GM23338 (cell line): ENCODE measurements around the gene FAM117B. TPM values are rescaled to one million over a fixed set of nuclear protein-coding genes. Genes with fewer than 3 reads are reported as not detected.

Source experiments
- ATAC-seq: fragments of 200-7000 bp; cut with Tn5 transposase; 3 replicates; pipeline ENCODE4 v1.9.1; 2020
- DNase-seq: peaks from one replicate; pipeline ENCODE4 v3.0.0-alpha.2; 2015; ENCODE audit warnings: low spot score
- H2AFZ ChIP-seq: fragments of 200-600 bp; sonication (generic); 2 replicates; pipeline ENCODE4 v1.8.0; 2016; ENCODE audit warnings: antibody characterized with exemption, mild to moderate bottlenecking, moderate library complexity
- H3F3A ChIP-seq: fragments of 200-600 bp; sonication (generic); replicated peaks from 2 replicates; pipeline ENCODE4 v1.8.0; 2017; ENCODE audit warnings: antibody characterized with exemption, mixed run types, low read depth
- H3K27ac ChIP-seq: fragments of 200-600 bp; sonication (generic); 2 replicates; pipeline ENCODE4 v1.6.1; 2016; ENCODE audit warnings: low read depth
- H3K27me3 ChIP-seq: fragments of 200-600 bp; sonication (generic); 2 replicates; pipeline ENCODE4 v1.8.0; 2016; ENCODE audit warnings: mild to moderate bottlenecking, mixed run types, moderate library complexity; ENCODE audit not compliant: insufficient read depth
- H3K36me3 ChIP-seq: fragments of 200-600 bp; sonication (generic); 2 replicates; pipeline ENCODE4 v1.8.0; 2016; ENCODE audit warnings: mild to moderate bottlenecking; ENCODE audit not compliant: insufficient read depth
- H3K4me1 ChIP-seq: fragments of 200-600 bp; sonication (generic); 2 replicates; pipeline ENCODE4 v1.8.0; 2016; ENCODE audit warnings: mild to moderate bottlenecking, moderate library complexity; ENCODE audit not compliant: insufficient read depth
- H3K4me2 ChIP-seq: fragments of 200-600 bp; sonication (generic); 2 replicates; pipeline ENCODE4 v1.7.1; 2017; ENCODE audit warnings: mixed run types
- H3K4me3 ChIP-seq: fragments of 200-600 bp; sonication (generic); 2 replicates; pipeline ENCODE4 v1.6.1; 2016; ENCODE audit warnings: mixed run types
- H3K79me2 ChIP-seq: fragments of 200-600 bp; sonication (generic); replicated peaks from 2 replicates; pipeline ENCODE4 v1.8.0; 2017; ENCODE audit warnings: mild to moderate bottlenecking; ENCODE audit not compliant: insufficient read depth
- H3K9me2 ChIP-seq: fragments of 200-600 bp; sonication (generic); 2 replicates; pipeline ENCODE4 v1.8.0; 2017; ENCODE audit not compliant: insufficient read depth
- H4K20me1 ChIP-seq: fragments of 200-600 bp; sonication (generic); replicated peaks from 2 replicates; pipeline ENCODE4 v1.8.0; 2017; ENCODE audit warnings: mild to moderate bottlenecking; ENCODE audit not compliant: insufficient read depth
- H3K27ac Mint-ChIP-seq: 2 replicates; pipeline ENCODE4 v1.8.0; 2020; ENCODE audit warnings: inconsistent platforms, mild to moderate bottlenecking, moderate library complexity, mixed read lengths
- H3K27me3 Mint-ChIP-seq: 3 replicates; pipeline ENCODE4 v1.8.0; 2022; ENCODE audit warnings: low read depth, mild to moderate bottlenecking, moderate library complexity, mixed read lengths, inconsistent platforms; ENCODE audit not compliant: insufficient read depth, poor library complexity
- H3K36me3 Mint-ChIP-seq: 3 replicates; pipeline ENCODE4 v1.8.0; 2021; ENCODE audit warnings: low read depth, mild to moderate bottlenecking, inconsistent platforms, moderate library complexity, mixed read lengths
- H3K4me1 Mint-ChIP-seq: 3 replicates; pipeline ENCODE4 v1.8.0; 2020; ENCODE audit warnings: mild to moderate bottlenecking, inconsistent platforms, mixed read lengths
- H3K4me3 Mint-ChIP-seq: 3 replicates; pipeline ENCODE4 v1.8.0; 2021; ENCODE audit warnings: moderate library complexity, mild to moderate bottlenecking, inconsistent platforms, mixed read lengths
- H3K9me3 Mint-ChIP-seq: 3 replicates; pipeline ENCODE4 v1.8.0; 2020; ENCODE audit warnings: moderate library complexity, mild to moderate bottlenecking, inconsistent platforms, mixed read lengths
- CREB1 ChIP-seq: fragments of 250-450 bp; sonication (Bioruptor Pico); IDR thresholded peaks from 2 replicates; pipeline ENCODE4 v1.5.0; 2020; ENCODE audit warnings: low read depth, mild to moderate bottlenecking, moderate library complexity
- EZH2 ChIP-seq: fragments of 200-600 bp; sonication (generic); IDR thresholded peaks from one replicate; pipeline ENCODE4 v1.8.0; 2017; ENCODE audit warnings: antibody characterized with exemption, mild to moderate bottlenecking, low read depth; ENCODE audit not compliant: unreplicated experiment
- EZH2phosphoT487 ChIP-seq: fragments of 200-600 bp; sonication (generic); IDR thresholded peaks from one replicate; pipeline ENCODE4 v1.8.1; 2018; ENCODE audit warnings: antibody characterized with exemption; ENCODE audit not compliant: unreplicated experiment
- NANOG ChIP-seq: IDR thresholded peaks from 2 replicates; pipeline ENCODE4 v1.6.1; 2016; ENCODE audit warnings: antibody characterized with exemption, borderline replicate concordance
- POLR2AphosphoS5 ChIP-seq: IDR thresholded peaks from 2 replicates; pipeline ENCODE4 v1.6.1; 2016; ENCODE audit warnings: antibody characterized with exemption, low read depth
- ZNF331 ChIP-seq: fragments of 250-450 bp; sonication (Bioruptor Pico); IDR thresholded peaks from 2 replicates; pipeline ENCODE4 v1.5.0; 2020; ENCODE audit warnings: low read depth, mild to moderate bottlenecking, moderate library complexity
- polyA plus RNA-seq: library from polyadenylated mRNA; unstranded; fragments of >200 nt; fragmentation: Nextera tagmentation; extraction: Ambion mirVana; gene quantifications from 2 replicates; pipeline ENCODE4 v1.2.1, GENCODE V29; 2016
- total RNA-seq: library from RNA; depleted of rRNA; stranded (reverse); fragments of >200 nt; shearing (Covaris generic); gene quantifications from 2 replicates; pipeline ENCODE4 v1.2.3, GENCODE V29; 2014
- TF ChIP-seq, protein P1 (sequence below): IDR thresholded peaks from one replicate; pipeline ENCODE4 v1.6.1; 2018; ENCODE audit warnings: antibody characterized with exemption; ENCODE audit not compliant: unreplicated experiment
- TF ChIP-seq, protein P2 (sequence below): fragments of 250-450 bp; sonication (Bioruptor Pico); IDR thresholded peaks from 2 replicates; pipeline ENCODE4 v1.5.0; 2020; ENCODE audit warnings: mild to moderate bottlenecking, moderate library complexity

FAM117B gene
- total and polyA plus RNA-seq, 2 experiments from 2014 or later = 8.4 to 23.0 TPM

- Mint-ChIP-seq H3K27me3 (no peaks in the 10 kb centered on the region), H3K4me3 (no peak overlapping the region), H3K9me3 (no peaks in the 10 kb centered on the region), H3K27ac (no peak overlapping the region), H3K4me1 (peaks cover 15% of the 10 kb centered on the region), H3K36me3 (no peaks in the 10 kb centered on the region)
- no peaks in the 10 kb centered on the region for H3F3A ChIP-seq
- no peak overlapping the region for H3K4me2 ChIP-seq
- no peaks in the 10 kb centered on the region for H3K27me3 ChIP-seq
- H4K20me1 ChIP-seq = peaks cover 10% of the 10 kb centered on the region; the same call in 1 of the 2 replicates
- DNase-seq (no peak), ATAC-seq (no peak)
- no peak overlapping the region for H2AFZ ChIP-seq
- peaks cover 5% of the 10 kb centered on the region; the same call in 1 of the 2 replicates for H3K4me1 ChIP-seq
- no peak overlapping the region for H3K4me3 ChIP-seq
- H3K36me3 ChIP-seq = no peaks in the 10 kb centered on the region
- TF ChIP-seq, protein P1, sequence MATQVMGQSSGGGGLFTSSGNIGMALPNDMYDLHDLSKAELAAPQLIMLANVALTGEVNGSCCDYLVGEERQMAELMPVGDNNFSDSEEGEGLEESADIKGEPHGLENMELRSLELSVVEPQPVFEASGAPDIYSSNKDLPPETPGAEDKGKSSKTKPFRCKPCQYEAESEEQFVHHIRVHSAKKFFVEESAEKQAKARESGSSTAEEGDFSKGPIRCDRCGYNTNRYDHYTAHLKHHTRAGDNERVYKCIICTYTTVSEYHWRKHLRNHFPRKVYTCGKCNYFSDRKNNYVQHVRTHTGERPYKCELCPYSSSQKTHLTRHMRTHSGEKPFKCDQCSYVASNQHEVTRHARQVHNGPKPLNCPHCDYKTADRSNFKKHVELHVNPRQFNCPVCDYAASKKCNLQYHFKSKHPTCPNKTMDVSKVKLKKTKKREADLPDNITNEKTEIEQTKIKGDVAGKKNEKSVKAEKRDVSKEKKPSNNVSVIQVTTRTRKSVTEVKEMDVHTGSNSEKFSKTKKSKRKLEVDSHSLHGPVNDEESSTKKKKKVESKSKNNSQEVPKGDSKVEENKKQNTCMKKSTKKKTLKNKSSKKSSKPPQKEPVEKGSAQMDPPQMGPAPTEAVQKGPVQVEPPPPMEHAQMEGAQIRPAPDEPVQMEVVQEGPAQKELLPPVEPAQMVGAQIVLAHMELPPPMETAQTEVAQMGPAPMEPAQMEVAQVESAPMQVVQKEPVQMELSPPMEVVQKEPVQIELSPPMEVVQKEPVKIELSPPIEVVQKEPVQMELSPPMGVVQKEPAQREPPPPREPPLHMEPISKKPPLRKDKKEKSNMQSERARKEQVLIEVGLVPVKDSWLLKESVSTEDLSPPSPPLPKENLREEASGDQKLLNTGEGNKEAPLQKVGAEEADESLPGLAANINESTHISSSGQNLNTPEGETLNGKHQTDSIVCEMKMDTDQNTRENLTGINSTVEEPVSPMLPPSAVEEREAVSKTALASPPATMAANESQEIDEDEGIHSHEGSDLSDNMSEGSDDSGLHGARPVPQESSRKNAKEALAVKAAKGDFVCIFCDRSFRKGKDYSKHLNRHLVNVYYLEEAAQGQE = peak; percentile 17
- TF ChIP-seq ZNF331 (CRISPR knock-in tag) = no peak
- H3K79me2 ChIP-seq = peaks cover 98% of the 10 kb centered on the region
- no peaks in the 10 kb centered on the region for H3K9me2 ChIP-seq
- no peak overlapping the region for H3K27ac ChIP-seq
Measured at GRCh38 chr2:202652119-202652518, 17.4 kb downstream of the FAM117B start.

DNA sequence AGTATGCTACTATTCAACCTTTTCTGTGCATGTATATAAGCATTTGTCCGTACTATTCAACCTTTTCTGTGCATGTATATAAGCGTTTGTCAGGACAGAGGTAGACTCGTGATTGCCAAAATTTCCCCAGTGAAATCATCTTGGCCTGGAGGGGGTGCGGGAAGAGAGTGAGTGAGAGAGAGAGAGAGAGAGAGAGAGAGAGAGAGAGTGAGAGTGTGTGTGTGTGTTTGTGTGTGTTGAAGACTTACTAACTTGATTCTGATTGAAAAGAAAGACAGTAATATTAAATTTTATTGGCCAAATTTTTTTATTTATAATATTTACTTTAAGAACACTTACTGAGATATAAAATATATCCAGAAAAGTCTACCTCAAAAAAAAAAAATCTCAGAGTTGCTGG, 19.1 kb downstream of the FAM117B start:
- Histone ChIP-seq H3K9me2 (no peaks in the 10 kb centered on the region), H3K4me1 (peaks cover 5% of the 10 kb centered on the region; the same call in 1 of the 2 replicates), H3K36me3 (no peaks in the 10 kb centered on the region), H3K4me2 (no peak overlapping the region), H3K79me2 (peaks cover 99% of the 10 kb centered on the region), H3K27me3 (no peaks in the 10 kb centered on the region), H3K4me3 (no peak overlapping the region), H4K20me1 (peaks cover 10% of the 10 kb centered on the region; the same call in 1 of the 2 replicates), H3F3A (no peaks in the 10 kb centered on the region), H3K27ac (no peak overlapping the region), H2AFZ (no peak overlapping the region)
- Mint-ChIP-seq H3K4me3 (no peak overlapping the region), H3K27me3 (no peaks in the 10 kb centered on the region), H3K27ac (peak overlapping the region; percentile 27; the same call in 1 of the 2 replicates), H3K36me3 (no peaks in the 10 kb centered on the region), H3K9me3 (no peaks in the 10 kb centered on the region), H3K4me1 (peaks cover 7% of the 10 kb centered on the region; the same call in 2 of the 3 replicates)
- ATAC-seq = no peak
- DNase-seq = no peak
- TF ChIP-seq, protein P1 = no peak
- TF ChIP-seq POLR2AphosphoS5 (no peak), EZH2 (no peak), EZH2phosphoT487 (no peak), CREB1 (CRISPR knock-in tag) (no peak), NANOG (no peak)
- TF ChIP-seq, protein P2, sequence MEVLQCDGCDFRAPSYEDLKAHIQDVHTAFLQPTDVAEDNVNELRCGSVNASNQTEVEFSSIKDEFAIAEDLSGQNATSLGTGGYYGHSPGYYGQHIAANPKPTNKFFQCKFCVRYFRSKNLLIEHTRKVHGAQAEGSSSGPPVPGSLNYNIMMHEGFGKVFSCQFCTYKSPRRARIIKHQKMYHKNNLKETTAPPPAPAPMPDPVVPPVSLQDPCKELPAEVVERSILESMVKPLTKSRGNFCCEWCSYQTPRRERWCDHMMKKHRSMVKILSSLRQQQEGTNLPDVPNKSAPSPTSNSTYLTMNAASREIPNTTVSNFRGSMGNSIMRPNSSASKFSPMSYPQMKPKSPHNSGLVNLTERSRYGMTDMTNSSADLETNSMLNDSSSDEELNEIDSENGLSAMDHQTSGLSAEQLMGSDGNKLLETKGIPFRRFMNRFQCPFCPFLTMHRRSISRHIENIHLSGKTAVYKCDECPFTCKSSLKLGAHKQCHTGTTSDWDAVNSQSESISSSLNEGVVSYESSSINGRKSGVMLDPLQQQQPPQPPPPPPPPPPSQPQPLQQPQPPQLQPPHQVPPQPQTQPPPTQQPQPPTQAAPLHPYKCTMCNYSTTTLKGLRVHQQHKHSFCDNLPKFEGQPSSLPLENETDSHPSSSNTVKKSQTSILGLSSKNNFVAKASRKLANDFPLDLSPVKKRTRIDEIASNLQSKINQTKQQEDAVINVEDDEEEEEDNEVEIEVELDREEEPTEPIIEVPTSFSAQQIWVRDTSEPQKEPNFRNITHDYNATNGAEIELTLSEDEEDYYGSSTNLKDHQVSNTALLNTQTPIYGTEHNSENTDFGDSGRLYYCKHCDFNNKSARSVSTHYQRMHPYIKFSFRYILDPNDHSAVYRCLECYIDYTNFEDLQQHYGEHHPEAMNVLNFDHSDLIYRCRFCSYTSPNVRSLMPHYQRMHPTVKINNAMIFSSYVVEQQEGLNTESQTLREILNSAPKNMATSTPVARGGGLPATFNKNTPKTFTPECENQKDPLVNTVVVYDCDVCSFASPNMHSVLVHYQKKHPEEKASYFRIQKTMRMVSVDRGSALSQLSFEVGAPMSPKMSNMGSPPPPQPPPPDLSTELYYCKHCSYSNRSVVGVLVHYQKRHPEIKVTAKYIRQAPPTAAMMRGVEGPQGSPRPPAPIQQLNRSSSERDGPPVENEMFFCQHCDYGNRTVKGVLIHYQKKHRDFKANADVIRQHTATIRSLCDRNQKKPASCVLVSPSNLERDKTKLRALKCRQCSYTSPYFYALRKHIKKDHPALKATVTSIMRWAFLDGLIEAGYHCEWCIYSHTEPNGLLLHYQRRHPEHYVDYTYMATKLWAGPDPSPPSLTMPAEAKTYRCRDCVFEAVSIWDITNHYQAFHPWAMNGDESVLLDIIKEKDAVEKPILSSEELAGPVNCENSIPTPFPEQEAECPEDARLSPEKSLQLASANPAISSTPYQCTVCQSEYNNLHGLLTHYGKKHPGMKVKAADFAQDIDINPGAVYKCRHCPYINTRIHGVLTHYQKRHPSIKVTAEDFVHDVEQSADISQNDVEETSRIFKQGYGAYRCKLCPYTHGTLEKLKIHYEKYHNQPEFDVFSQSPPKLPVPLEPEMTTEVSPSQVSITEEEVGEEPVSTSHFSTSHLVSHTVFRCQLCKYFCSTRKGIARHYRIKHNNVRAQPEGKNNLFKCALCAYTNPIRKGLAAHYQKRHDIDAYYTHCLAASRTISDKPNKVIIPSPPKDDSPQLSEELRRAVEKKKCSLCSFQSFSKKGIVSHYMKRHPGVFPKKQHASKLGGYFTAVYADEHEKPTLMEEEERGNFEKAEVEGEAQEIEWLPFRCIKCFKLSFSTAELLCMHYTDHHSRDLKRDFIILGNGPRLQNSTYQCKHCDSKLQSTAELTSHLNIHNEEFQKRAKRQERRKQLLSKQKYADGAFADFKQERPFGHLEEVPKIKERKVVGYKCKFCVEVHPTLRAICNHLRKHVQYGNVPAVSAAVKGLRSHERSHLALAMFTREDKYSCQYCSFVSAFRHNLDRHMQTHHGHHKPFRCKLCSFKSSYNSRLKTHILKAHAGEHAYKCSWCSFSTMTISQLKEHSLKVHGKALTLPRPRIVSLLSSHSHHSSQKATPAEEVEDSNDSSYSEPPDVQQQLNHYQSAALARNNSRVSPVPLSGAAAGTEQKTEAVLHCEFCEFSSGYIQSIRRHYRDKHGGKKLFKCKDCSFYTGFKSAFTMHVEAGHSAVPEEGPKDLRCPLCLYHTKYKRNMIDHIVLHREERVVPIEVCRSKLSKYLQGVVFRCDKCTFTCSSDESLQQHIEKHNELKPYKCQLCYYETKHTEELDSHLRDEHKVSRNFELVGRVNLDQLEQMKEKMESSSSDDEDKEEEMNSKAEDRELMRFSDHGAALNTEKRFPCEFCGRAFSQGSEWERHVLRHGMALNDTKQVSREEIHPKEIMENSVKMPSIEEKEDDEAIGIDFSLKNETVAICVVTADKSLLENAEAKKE (CRISPR knock-in tag) = no peak
